Right renal pelvis (tissue), 4 donors: ENCODE measurements around the gene ECI2. TPM values are rescaled to one million over a fixed set of nuclear protein-coding genes. Genes with fewer than 3 reads are reported as not detected.
"Not testable (repeated sequence)": the region's sequence is repeated elsewhere in the genome, so short reads cannot be mapped to it uniquely, and the experiment has no call there.

Experiments used
- DNase-seq, 4 donors: peaks; one replicate each; pipeline ENCODE4 v3.0.0-alpha.2; 2013; ENCODE audit warnings: low read depth in 4 of 4, low spot score in 3 of 4, missing footprints in 1 of 4
- polyA plus RNA-seq, 4 donors: library from polyadenylated mRNA; unstranded; fragments of 120-200 nt; gene quantifications; one replicate each; pipeline ENCODE4 v1.2.1, GENCODE V29; 2013; ENCODE audit not compliant: insufficient read length in 4 of 4

Gene ECI2
- polyA plus RNA-seq, 4 donors: 94.0 to 119 (median 103) TPM

- DNase-seq: no peak
These were observed 27.5 kb downstream of the ECI2 start for GRCh38 chr6:4107873-4108272.

DNA sequence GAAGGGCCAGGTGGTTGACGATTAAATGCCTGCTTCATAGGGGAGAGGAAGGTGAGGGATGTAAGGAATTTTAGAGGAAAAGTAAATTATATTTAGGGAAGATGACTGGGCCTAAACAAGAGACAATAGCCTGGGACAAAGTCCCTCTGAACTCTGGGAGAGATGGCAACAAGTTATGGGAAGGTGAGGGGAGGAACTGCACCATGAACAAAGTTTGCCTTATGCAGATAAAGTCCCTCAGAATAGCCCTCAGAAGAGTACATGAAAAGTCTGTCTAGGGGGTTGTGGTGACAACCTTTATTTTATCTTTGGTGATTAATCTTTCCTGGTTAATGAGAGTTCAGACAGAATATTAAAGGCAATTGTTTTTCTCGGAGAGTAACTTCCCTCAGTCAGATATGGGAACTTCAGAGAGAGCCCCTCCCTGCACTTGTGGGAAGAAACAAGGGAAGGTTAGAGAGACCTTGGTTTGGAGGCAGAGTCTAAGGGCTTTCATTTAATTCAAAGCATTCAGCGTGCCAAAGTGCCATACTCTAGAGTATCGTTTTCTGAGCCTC is 29.3 kb downstream of the ECI2 start:
- DNase-seq: no peak

GRCh38 chr6:4103929-4104328 is 31.4 kb downstream of the ECI2 start:
- DNase-seq: no peak

DNA sequence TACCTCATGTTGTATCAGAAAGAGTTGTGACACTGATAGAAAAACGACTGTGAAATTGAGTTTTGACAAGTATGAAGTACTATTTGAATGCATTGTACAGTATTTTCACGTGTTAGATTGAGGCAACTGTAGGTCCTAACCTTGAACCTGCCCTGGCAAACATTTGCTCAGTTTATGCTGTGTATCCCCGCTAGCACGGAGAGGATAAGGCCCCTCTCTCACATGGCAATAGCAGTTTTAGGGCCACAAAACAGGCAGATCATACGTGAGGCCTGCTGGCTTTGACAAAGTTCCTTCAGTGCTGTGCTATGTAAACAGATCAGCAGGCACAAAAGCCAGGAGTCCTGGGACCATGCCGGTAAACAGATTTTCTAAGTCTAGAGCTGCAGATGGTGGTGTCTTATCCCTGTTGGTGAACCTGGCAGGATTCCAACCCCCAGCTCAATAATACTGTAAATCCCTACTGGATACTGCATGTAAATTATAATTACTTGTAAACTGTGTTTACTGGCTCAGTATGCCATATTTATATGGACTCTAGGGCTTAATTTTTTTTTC is 32.6 kb downstream of the ECI2 start:
- DNase-seq: no peak

DNA sequence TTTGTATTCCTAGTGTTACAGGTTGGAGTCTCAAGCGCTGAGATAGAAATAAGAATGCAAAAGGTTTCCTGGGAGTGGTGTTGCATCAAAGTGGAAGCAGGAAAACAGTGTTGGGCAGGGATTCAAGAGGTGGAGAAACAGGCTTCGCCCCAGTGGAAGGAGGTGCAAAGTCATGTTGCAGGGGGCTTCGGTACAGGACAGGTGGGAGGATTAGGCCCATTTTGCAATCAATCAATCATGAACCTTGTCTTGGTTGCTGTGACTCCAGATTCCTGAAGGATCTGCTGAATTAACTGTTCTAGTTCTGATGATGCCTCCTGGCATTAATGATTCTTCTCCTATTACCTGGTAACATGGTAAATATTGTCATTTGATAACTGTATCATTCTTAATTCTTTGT is 34.1 kb downstream of the ECI2 start:
- no peak for DNase-seq

DNA sequence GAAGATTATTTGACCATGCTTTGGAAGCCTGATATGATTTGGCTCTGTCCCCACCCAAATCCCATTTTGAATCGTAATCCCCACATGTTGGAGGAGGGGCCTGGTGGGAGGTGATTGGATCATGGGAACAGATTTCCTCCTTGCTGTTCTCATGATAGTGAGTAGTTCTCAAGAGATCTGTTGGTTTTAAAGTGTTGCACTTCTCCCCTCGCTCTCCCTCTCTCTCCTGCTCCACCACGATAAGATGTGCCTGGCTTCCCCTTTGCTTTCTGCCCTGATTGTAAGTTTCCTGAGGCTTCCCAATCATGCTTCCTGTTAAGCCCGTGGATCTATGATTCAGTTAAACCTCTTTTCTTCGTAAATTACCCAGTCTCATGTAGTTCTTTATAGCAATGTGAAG is 34.7 kb downstream of the ECI2 start:
- DNase-seq: no peak

GRCh38 chr6:4093288-4093687 is 42.1 kb downstream of the ECI2 start:
- DNase-seq: no peak

DNA sequence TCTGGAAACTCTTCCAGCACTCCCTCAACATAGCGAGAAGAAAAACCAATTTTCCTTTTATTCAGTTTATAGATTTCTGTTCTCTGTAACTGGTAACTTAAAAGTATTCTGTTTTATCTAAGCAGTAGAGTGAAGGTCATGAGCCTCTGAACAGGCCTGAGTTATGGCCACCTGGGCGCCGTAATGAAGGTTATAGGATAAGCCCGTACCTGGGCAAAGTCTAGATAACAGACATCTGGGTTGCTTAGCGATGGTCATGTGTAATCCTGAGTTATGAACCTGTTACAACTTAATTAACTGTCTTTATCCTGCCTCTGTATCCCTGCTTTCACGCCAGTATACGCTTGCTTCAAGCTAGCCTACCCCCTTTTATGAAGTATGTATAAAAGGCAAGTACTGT is 43.4 kb downstream of the ECI2 start:
- DNase-seq: no peak

GRCh38 chr6:4090043-4090442 is 45.3 kb downstream of the ECI2 start:
- DNase-seq: not testable (repeated sequence)

DNA sequence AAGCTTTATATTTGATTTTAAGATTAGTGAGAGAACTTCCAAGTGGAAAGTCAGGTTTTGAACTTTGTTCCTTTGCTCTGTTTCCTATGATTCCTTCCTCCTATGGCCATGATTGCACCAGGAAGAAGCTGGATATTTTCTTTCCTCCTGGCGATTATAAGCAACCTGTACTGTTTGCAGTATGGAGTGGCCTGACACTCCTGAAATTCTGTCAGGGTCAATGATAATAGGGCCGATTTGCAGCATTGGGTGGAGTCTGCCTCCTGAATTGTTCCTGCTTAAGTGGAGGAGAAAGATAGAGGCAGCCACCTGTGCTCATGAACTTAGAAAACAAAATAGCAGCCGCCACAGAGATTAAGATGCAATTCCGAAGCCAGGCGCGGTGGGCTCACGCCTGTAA is 46.7 kb downstream of the ECI2 start:
- no peak for DNase-seq

DNA sequence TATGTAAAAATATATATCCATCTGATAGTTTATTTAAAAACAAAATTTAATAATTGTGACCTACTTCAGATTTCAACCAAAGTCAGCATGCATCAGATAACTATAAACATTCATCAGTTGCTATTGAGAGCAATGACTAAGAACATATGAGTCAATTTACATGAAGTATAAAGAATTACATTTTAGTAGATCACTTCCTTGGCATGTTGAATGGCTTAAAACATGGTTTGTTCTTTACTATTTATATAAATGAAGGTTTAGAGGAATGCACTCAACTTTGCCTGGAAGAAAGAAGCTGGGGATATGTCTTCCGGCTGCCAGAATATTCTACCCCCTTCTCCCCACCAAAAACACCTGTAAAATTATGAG is 50.1 kb downstream of the ECI2 start:
- DNase-seq: no peak

- DNase-seq: no peak
These were observed 50.7 kb downstream of the ECI2 start for GRCh38 chr6:4084444-4085331.

- DNase-seq: no peak
These were observed 56.5 kb downstream of the ECI2 start, which contains the start of gene FAM217A for GRCh38 chr6:4078691-4079471. Gene FAM217A (minus strand): TSS chr6:4079137. CDS start chr6:4077414, 1,723 bp downstream.

DNA sequence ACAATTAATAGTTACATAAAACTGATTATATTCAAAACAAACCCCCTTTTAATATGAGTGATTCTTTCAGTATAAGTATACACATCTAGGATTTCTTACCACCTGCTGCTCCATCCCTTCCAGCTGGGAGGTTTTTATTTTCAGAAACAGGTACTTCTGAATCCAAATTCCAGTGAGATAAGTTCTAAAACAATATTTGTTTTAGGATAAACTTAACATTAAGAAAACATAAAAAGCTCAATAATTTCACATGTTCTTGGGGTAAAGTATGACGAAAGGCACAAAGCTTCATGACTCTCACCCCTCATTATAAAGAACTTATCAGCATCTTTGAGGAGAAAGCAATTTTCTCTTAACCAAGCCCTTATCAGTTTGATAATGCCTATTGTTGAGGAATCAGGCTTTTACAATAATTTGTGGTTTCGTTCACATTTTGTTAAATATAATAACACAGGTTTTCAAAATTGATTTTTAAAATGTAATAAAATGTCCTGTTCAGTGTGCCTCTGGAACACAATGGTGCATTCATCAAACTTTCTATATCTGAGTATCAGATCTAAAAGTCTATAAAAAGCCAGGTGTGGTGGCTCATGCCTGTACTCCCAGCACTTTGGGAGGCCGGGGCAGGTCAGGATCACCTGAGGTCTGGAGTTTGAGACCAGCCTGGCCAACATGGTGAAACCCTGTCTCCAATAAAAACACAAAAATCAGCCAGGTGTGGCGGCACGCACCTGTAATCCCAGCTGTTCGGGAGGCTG is 60.7 kb downstream of the ECI2 start:
- no peak for DNase-seq

GRCh38 chr6:4071330-4071729 is 64.0 kb downstream of the ECI2 start:
- no peak for DNase-seq

GRCh38 chr6:4069199-4069598 is 66.2 kb downstream of the ECI2 start:
- no peak for DNase-seq

GRCh38 chr6:4067673-4068072 is 67.7 kb downstream of the ECI2 start:
- DNase-seq: no peak

DNA sequence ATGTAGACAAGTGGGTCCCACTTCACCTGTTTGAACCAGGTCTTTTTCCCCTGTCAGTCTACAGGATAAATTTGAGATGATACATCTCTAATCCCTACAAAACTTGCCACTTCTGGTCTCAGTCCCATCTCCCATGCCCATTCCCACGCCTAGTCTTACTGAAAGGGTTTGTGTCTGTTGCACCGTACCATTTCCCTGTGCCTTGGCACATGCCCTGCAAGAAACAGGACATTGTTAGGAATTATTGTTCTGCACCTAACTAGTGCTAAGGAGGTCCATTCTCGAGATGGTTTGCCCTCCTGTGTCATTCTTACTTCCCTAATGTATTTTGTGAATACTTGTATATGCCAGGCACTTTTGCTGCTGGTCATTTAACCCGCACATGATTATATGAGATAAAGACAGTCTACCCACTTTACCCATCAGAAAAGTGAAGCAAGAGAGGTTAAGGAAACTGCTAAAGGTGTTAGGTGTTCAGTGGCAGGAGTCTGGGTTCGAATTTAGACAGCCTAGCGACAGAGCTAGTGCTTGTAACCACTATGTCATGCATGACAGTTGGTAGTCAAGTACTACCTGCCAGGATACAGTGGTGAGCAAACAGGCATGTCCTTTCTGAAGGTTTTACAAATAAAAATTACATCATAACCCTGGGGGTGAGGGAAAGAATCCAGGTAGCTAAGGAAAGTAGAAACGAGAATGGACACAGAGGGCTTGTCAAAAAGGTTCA is 69.2 kb downstream of the ECI2 start:
- DNase-seq: no peak
